ENCODE results near the gene GNA15. TPM values are rescaled to one million over a fixed set of nuclear protein-coding genes. Genes with fewer than 3 reads are reported as not detected.

The GNA15 gene
- total RNA-seq, 4 donors from 2014 or later, result 3.8 to 22.5 (median 7.8) TPM

- no peak for DNase-seq (ENCODE audit: low spot score in 2 of 2)
- H3K27ac ChIP-seq, result peak overlapping the region in 2 of 4 donors; percentile 25 to 27
- peaks cover 0 to 63% (median 21%) of the 10 kb centered on the region in 4 donors for H3K4me1 ChIP-seq
- WGBS, 2 donors, result 79 to 80% methylated on average over 6 of the region's 7 CpGs
- TF ChIP-seq EP300 (IDR thresholded peaks at IDR 0.05) (no peak), POLR2A (IDR thresholded peaks at IDR 0.05) (no peak), CTCF (IDR thresholded peaks at IDR 0.05) (no peak)
- H3K4me3 ChIP-seq, result no peak overlapping the region
- no peaks in the 10 kb centered on the region for H3K9me3 ChIP-seq
- H3K27me3 ChIP-seq, result no peaks in the 10 kb centered on the region
- H3K36me3 ChIP-seq, result peaks cover 0 to 29% (median 0%) of the 10 kb centered on the region in 3 donors
Measured at GRCh38 chr19:3107658-3108057, 28.2 kb upstream of the GNA15 start.

- no peaks in the 10 kb centered on the region for H3K9me3 ChIP-seq
- H3K4me1 ChIP-seq, result peaks cover 0 to 61% (median 16%) of the 10 kb centered on the region in 4 donors
- H3K36me3 ChIP-seq, result peaks cover 0 to 41% (median 0%) of the 10 kb centered on the region in 3 donors
- 51 to 54% methylated on average over 5 of the region's 5 CpGs for WGBS, 2 donors
- no peak overlapping the region for H3K27ac ChIP-seq
- TF ChIP-seq POLR2A (IDR thresholded peaks at IDR 0.05) (no peak), EP300 (IDR thresholded peaks at IDR 0.05) (no peak), CTCF (IDR thresholded peaks at IDR 0.05) (peak; percentile 61 to 80 (median 74))
- H3K27me3 ChIP-seq, result no peaks in the 10 kb centered on the region
- no peak overlapping the region for H3K4me3 ChIP-seq
- DNase-seq (ENCODE audit: low spot score in 2 of 2), result peak in 1 of 2 donors; percentile 64
Measured at GRCh38 chr19:3108775-3109174, 27.1 kb upstream of the GNA15 start.

- Histone ChIP-seq H3K27ac (no peak overlapping the region), H3K36me3 (peaks cover 0 to 48% (median 0%) of the 10 kb centered on the region in 3 donors), H3K4me3 (no peak overlapping the region), H3K4me1 (peaks cover 0 to 54% (median 9%) of the 10 kb centered on the region in 4 donors), H3K9me3 (no peaks in the 10 kb centered on the region), H3K27me3 (no peaks in the 10 kb centered on the region)
- TF ChIP-seq CTCF (IDR thresholded peaks at IDR 0.05) (no peak), EP300 (IDR thresholded peaks at IDR 0.05) (no peak), POLR2A (IDR thresholded peaks at IDR 0.05) (no peak)
- 84 to 90% methylated on average over 16 to 21 of the region's 22 CpGs for WGBS, 2 donors
- no peak for DNase-seq (ENCODE audit: low spot score in 2 of 2)
Measured at GRCh38 chr19:3109491-3109890, 26.3 kb upstream of the GNA15 start.

- Histone ChIP-seq H3K4me3 (no peak overlapping the region), H3K36me3 (peaks cover 0 to 56% (median 0%) of the 10 kb centered on the region in 3 donors), H3K27me3 (no peaks in the 10 kb centered on the region), H3K27ac (no peak overlapping the region), H3K4me1 (peaks cover 0 to 46% (median 7%) of the 10 kb centered on the region in 4 donors), H3K9me3 (no peaks in the 10 kb centered on the region)
- 92 to 94% methylated on average over 33 to 37 of the region's 37 CpGs for WGBS, 2 donors
- no peak for DNase-seq (ENCODE audit: low spot score in 2 of 2)
- no peak for TF ChIP-seq EP300 (IDR thresholded peaks at IDR 0.05)
- TF ChIP-seq POLR2A (IDR thresholded peaks at IDR 0.05), result no peak
- TF ChIP-seq CTCF (IDR thresholded peaks at IDR 0.05), result no peak
Measured at GRCh38 chr19:3110126-3110825, 25.6 kb upstream of the GNA15 start.

- DNase-seq (ENCODE audit: low spot score in 2 of 2), result no peak
- Histone ChIP-seq H3K27ac (no peak overlapping the region), H3K4me3 (no peak overlapping the region), H3K36me3 (peaks cover 0 to 68% (median 0%) of the 10 kb centered on the region in 3 donors), H3K9me3 (no peaks in the 10 kb centered on the region), H3K27me3 (no peaks in the 10 kb centered on the region), H3K4me1 (peaks cover 0 to 32% (median 6%) of the 10 kb centered on the region in 4 donors)
- TF ChIP-seq CTCF (IDR thresholded peaks at IDR 0.05) (no peak), EP300 (IDR thresholded peaks at IDR 0.05) (no peak), POLR2A (IDR thresholded peaks at IDR 0.05) (no peak)
- 90 to 94% methylated on average over 14 to 17 of the region's 17 CpGs for WGBS, 2 donors
Measured at GRCh38 chr19:3111586-3112247, 24.1 kb upstream of the GNA15 start.

Measured in tibial nerve (tissue), 4 donors.